Upper lobe of left lung (tissue), 6 donors: ENCODE measurements around the gene GABBR2. TPM values are rescaled to one million over a fixed set of nuclear protein-coding genes. Genes with fewer than 3 reads are reported as not detected.

ENCODE experiments used
- ATAC-seq, 2 donors: fragments of 200-7000 bp; cut with Tn5 transposase; one replicate each; pipeline ENCODE4 v1.9.1; 2022; ENCODE audit warnings: mild to moderate bottlenecking in 2 of 2, moderate library complexity in 2 of 2; ENCODE audit not compliant: low FRiP score in 2 of 2
- DNase-seq, 2 donors: peaks; one replicate each; pipeline ENCODE4 v3.0.0-alpha.2; 2019 to 2020
- H3K27ac ChIP-seq, 4 donors: fragments of 200-600 bp; sonication (generic); one replicate each; pipeline ENCODE4 v1.5.1; 2016 to 2019
- H3K27me3 ChIP-seq, 4 donors: fragments of 200-600 bp; sonication (generic); one replicate each; pipeline ENCODE4 v1.5.1; 2017 to 2019
- H3K36me3 ChIP-seq, 4 donors: fragments of 200-600 bp; sonication (generic); one replicate each; pipeline ENCODE4 v1.5.1; 2016 to 2019
- H3K4me1 ChIP-seq, 4 donors: fragments of 200-600 bp; sonication (generic); one replicate each; pipeline ENCODE4 v1.5.1; 2018 to 2019
- H3K4me3 ChIP-seq, 4 donors: fragments of 200-600 bp; sonication (generic); one replicate each; pipeline ENCODE4 v1.5.1; 2017 to 2019; ENCODE audit warnings: mild to moderate bottlenecking in 2 of 4, moderate library complexity in 1 of 4
- H3K9me3 ChIP-seq, 4 donors: fragments of 200-600 bp; sonication (generic); one replicate each; pipeline ENCODE4 v1.5.1; 2018 to 2019
- EP300 ChIP-seq, 4 donors: sonication (generic); formaldehyde crosslinking; IDR thresholded peaks; one replicate each; pipeline ENCODE4 v1.5.1; 2017; ENCODE audit warnings: antibody characterized with exemption in 4 of 4, control low read depth in 2 of 4
- POLR2A ChIP-seq, 4 donors: fragments of 450-650 bp; IDR thresholded peaks; one replicate each; pipeline ENCODE4 v1.5.1; 2016 to 2017; ENCODE audit warnings: antibody characterized with exemption in 4 of 4, mild to moderate bottlenecking in 2 of 4
- POLR2AphosphoS5 ChIP-seq, 2 donors: sonication (generic); formaldehyde crosslinking; IDR thresholded peaks; one replicate each; pipeline ENCODE4 v1.5.1; 2017; ENCODE audit warnings: antibody characterized with exemption in 2 of 2
- WGBS, 2 donors: methylation state at CpG; one replicate each; pipeline ENCODE4 v1.1.5; 2017 to 2018; 5-methylcytosine and 5-hydroxymethylcytosine counted together
- total RNA-seq, 6 donors: library from RNA; depleted of rRNA in 4 of 6; stranded (reverse); fragments of >200 nt in 4 of 6; gene quantifications; one replicate each; pipeline versions ENCODE4 v1.1.0 to v1.2.1, GENCODE V29; 2016 to 2021
- TF ChIP-seq, protein P1 (sequence below), 6 experiments: fragments of 450-650 bp in 4 of 6; fragments of 200-600 bp in 2 of 6; sonication (generic) in 2 of 6; IDR thresholded peaks; one replicate each; pipeline ENCODE4 v1.5.1; 2016 to 2019; ENCODE audit warnings: antibody characterized with exemption in 6 of 6
- donor health status: DM: no; HTN: no; CAD: no; lungs with moderate emphysema.
- donor health status: DM: no; HTN: yes; CAD: no; lungs with severe emphysema.

Gene GABBR2
- total RNA-seq, 6 donors from 2014 or later = 0.15 to 1.00 (median 0.81) TPM; not detected in 1

DNA sequence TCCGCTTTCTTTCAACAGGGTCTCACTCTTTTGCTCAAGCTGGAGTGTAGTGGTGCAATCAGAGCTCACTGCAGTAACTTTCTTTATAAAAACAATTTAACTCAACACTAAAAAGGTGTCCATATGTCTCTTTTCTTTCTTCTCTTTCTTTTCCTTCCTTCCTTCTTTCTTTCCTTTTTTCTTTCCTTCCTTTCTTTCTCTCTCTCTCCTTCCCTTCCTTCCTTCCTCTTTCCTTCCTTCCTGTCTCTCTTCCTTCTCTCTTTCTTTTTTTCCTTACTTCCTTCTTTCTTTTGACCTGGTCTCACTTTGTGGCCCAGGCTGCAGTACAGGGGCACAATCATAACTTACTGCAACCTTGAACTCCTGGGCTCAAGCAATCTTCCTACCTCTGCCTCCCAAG lies 427.5 kb downstream of the GABBR2 start:
- Histone ChIP-seq H3K4me1 (no peaks in the 10 kb centered on the region), H3K27ac (no peak overlapping the region), H3K4me3 (no peak overlapping the region), H3K9me3 (no peaks in the 10 kb centered on the region), H3K36me3 (no peaks in the 10 kb centered on the region), H3K27me3 (no peaks in the 10 kb centered on the region)
- 94 to 100% methylated on average over 1 of the region's 1 CpG for WGBS, 2 donors
- ATAC-seq (no peak), DNase-seq (no peak)
- TF ChIP-seq, protein P1, sequence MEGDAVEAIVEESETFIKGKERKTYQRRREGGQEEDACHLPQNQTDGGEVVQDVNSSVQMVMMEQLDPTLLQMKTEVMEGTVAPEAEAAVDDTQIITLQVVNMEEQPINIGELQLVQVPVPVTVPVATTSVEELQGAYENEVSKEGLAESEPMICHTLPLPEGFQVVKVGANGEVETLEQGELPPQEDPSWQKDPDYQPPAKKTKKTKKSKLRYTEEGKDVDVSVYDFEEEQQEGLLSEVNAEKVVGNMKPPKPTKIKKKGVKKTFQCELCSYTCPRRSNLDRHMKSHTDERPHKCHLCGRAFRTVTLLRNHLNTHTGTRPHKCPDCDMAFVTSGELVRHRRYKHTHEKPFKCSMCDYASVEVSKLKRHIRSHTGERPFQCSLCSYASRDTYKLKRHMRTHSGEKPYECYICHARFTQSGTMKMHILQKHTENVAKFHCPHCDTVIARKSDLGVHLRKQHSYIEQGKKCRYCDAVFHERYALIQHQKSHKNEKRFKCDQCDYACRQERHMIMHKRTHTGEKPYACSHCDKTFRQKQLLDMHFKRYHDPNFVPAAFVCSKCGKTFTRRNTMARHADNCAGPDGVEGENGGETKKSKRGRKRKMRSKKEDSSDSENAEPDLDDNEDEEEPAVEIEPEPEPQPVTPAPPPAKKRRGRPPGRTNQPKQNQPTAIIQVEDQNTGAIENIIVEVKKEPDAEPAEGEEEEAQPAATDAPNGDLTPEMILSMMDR (IDR thresholded peaks at IDR 0.05) = no peak
- TF ChIP-seq EP300 (IDR thresholded peaks at IDR 0.05) (no peak), POLR2A (IDR thresholded peaks at IDR 0.05) (no peak), POLR2AphosphoS5 (IDR thresholded peaks at IDR 0.05) (no peak)

DNA sequence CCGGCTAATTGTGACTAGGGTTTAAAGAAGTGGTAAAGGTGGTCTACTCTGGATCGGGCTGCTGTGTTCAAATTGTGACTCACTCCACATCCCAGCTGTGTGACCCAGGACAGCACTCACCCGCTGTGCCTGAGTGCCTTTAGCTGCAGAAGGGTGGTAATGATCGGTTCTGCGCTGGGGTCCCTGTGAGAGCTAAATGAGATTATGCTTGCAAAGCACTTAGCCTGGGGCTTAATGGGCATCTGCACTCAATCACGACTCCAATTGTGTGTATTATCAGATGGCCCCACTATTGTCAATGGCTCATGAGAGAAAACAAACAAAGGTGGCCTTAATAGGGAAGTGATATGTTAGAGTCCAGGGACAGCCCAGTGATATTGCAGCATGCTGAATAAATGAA lies 428.2 kb downstream of the GABBR2 start:
- H3K9me3 ChIP-seq = no peaks in the 10 kb centered on the region
- 74 to 75% methylated on average over 6 of the region's 6 CpGs for WGBS, 2 donors
- H3K27me3 ChIP-seq = no peaks in the 10 kb centered on the region
- DNase-seq (no peak), ATAC-seq (no peak)
- H3K36me3 ChIP-seq = no peaks in the 10 kb centered on the region
- no peaks in the 10 kb centered on the region for H3K4me1 ChIP-seq
- no peak overlapping the region for H3K4me3 ChIP-seq
- no peak overlapping the region for H3K27ac ChIP-seq
- no peak for TF ChIP-seq POLR2AphosphoS5 (IDR thresholded peaks at IDR 0.05)
- TF ChIP-seq, protein P1 (IDR thresholded peaks at IDR 0.05) = no peak
- TF ChIP-seq EP300 (IDR thresholded peaks at IDR 0.05) = no peak
- no peak for TF ChIP-seq POLR2A (IDR thresholded peaks at IDR 0.05)

DNA sequence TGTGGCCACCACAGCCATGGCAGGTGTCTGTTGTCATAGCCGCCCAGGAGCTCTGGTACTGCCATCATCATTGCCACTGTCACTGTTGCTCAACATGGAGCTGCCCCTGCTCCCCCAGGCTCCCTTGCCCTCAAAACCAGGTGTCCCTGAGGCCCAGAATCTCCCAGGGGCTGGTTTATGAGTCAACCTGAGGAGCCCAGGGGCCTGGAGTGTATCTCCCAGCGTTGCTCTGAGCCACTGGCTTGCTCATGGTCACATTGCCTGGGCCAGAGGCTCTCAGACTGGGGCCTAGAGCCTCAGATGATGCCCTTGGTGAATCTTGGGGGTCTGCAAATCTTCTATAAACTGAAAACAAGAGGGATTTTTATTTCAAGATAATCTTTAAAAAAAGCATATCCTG lies 428.6 kb downstream of the GABBR2 start:
- WGBS, 2 donors = 71 to 86% methylated on average over 2 of the region's 2 CpGs
- H3K4me3 ChIP-seq = no peak overlapping the region
- no peak overlapping the region for H3K27ac ChIP-seq
- H3K36me3 ChIP-seq = no peaks in the 10 kb centered on the region
- H3K4me1 ChIP-seq = no peaks in the 10 kb centered on the region
- no peak for TF ChIP-seq POLR2A (IDR thresholded peaks at IDR 0.05)
- TF ChIP-seq POLR2AphosphoS5 (IDR thresholded peaks at IDR 0.05) = no peak
- no peak for TF ChIP-seq EP300 (IDR thresholded peaks at IDR 0.05)
- TF ChIP-seq, protein P1 (IDR thresholded peaks at IDR 0.05) = no peak
- H3K27me3 ChIP-seq = no peaks in the 10 kb centered on the region
- no peaks in the 10 kb centered on the region for H3K9me3 ChIP-seq
- DNase-seq = no peak
- ATAC-seq = no peak

DNA sequence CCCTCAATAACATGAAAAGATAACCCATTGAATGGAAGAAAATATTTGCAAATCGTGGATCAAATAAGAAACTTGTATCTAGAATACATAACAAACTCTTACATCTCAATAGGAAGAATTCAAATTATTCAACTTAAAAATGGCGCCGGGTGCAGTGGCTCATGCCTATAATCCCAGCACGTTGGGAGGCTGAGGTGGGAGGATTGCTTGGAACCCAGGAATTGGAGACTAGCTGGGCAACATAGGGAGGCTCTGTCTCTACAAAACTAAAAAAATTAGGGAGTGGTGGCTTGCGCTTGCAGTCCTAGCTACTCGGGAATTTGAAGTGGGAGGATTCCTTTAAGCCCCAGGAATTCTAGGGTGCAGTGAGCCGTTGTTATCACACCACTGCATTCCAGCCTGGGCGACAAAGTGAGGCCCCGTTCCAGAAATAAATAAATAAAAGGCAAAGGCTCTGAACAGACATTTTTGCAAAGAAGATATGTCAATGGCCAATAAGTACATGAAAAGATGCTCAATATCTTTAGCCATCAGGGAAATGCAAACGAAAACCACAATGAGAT lies 431.7 kb downstream of the GABBR2 start:
- DNase-seq = no peak

More for the DNA sequence above, 431.7 kb downstream of the GABBR2 start:
- WGBS, 2 donors = 69 to 71% methylated on average over 10 of the region's 10 CpGs
- Histone ChIP-seq H3K27ac (no peak overlapping the region), H3K9me3 (no peaks in the 10 kb centered on the region), H3K4me1 (no peaks in the 10 kb centered on the region), H3K4me3 (no peak overlapping the region), H3K36me3 (no peaks in the 10 kb centered on the region), H3K27me3 (no peaks in the 10 kb centered on the region)
- TF ChIP-seq POLR2A (IDR thresholded peaks at IDR 0.05) = no peak
- TF ChIP-seq POLR2AphosphoS5 (IDR thresholded peaks at IDR 0.05) = no peak
- TF ChIP-seq EP300 (IDR thresholded peaks at IDR 0.05) = no peak
- TF ChIP-seq, protein P1 (IDR thresholded peaks at IDR 0.05) = no peak
- no peak for ATAC-seq
